Progenitor cell of endocrine pancreas (in vitro differentiated cells): ENCODE measurements around the gene CIBAR2. TPM values are rescaled to one million over a fixed set of nuclear protein-coding genes. Genes with fewer than 3 reads are reported as not detected.

ENCODE experiments used
- DNase-seq: peaks from one replicate; pipeline ENCODE4 v3.0.0; 2021; ENCODE audit warnings: low spot score; ENCODE audit not compliant: unreplicated experiment
- H3K27ac Mint-ChIP-seq: 2 replicates; pipeline ENCODE4 v1.8.0; 2021; ENCODE audit warnings: mild to moderate bottlenecking, moderate library complexity, mixed read lengths
- H3K27me3 Mint-ChIP-seq: 2 replicates; pipeline ENCODE4 v1.8.0; 2021; ENCODE audit warnings: mixed read lengths
- H3K36me3 Mint-ChIP-seq: 2 replicates; pipeline ENCODE4 v1.8.0; 2022; ENCODE audit warnings: mixed read lengths; ENCODE audit not compliant: insufficient read depth
- H3K4me1 Mint-ChIP-seq: 2 replicates; pipeline ENCODE4 v1.8.0; 2021; ENCODE audit warnings: low read depth, mixed read lengths
- H3K4me3 Mint-ChIP-seq: 2 replicates; pipeline ENCODE4 v1.8.0; 2021; ENCODE audit warnings: low read depth, mild to moderate bottlenecking, moderate library complexity, mixed read lengths
- H3K9me3 Mint-ChIP-seq: 2 replicates; pipeline ENCODE4 v1.8.0; 2021; ENCODE audit warnings: low read depth, mixed read lengths
- CTCF ChIP-seq: fragments of 200-600 bp; sonication (generic); IDR thresholded peaks from one replicate; pipeline ENCODE4 v1.5.0; 2021; ENCODE audit warnings: antibody characterized with exemption, mild to moderate bottlenecking; ENCODE audit not compliant: unreplicated experiment
- total RNA-seq: library from RNA; stranded (reverse); gene quantifications from 2 replicates; pipeline ENCODE4 v1.2.1, GENCODE V29; 2021

Gene CIBAR2
- total RNA-seq, 1 donor from 2014 or later = 0.43 TPM

- no peaks in the 10 kb centered on the region for H3K36me3 Mint-ChIP-seq
- no peak for DNase-seq
- peak overlapping the region; percentile 77 for H3K27ac Mint-ChIP-seq
- H3K4me3 Mint-ChIP-seq = no peak overlapping the region
- H3K4me1 Mint-ChIP-seq = no peaks in the 10 kb centered on the region
- H3K27me3 Mint-ChIP-seq = peaks cover 22% of the 10 kb centered on the region
- TF ChIP-seq CTCF = no peak
- no peaks in the 10 kb centered on the region for H3K9me3 Mint-ChIP-seq
Observed at GRCh38 chr16:85146922-85147651, 34.8 kb upstream of the CIBAR2 start.

- peaks cover 3% of the 10 kb centered on the region for H3K4me1 Mint-ChIP-seq
- H3K36me3 Mint-ChIP-seq = no peaks in the 10 kb centered on the region
- peak overlapping the region; percentile 77 for H3K27ac Mint-ChIP-seq
- no peak for TF ChIP-seq CTCF
- DNase-seq = no peak
- no peak overlapping the region for H3K4me3 Mint-ChIP-seq
- H3K27me3 Mint-ChIP-seq = peaks cover 22% of the 10 kb centered on the region
- no peaks in the 10 kb centered on the region for H3K9me3 Mint-ChIP-seq
Observed at GRCh38 chr16:85146532-85146797, 34.2 kb upstream of the CIBAR2 start.

- DNase-seq = no peak
- Mint-ChIP-seq H3K4me3 (no peak overlapping the region), H3K27ac (no peak overlapping the region), H3K4me1 (peaks cover 3% of the 10 kb centered on the region), H3K36me3 (no peaks in the 10 kb centered on the region), H3K9me3 (no peaks in the 10 kb centered on the region), H3K27me3 (peaks cover 17% of the 10 kb centered on the region)
- no peak for TF ChIP-seq CTCF
Observed at GRCh38 chr16:85145734-85146531, 33.7 kb upstream of the CIBAR2 start.

GRCh38 chr16:85145188-85145587 is 32.9 kb upstream of the CIBAR2 start:
- H3K4me1 Mint-ChIP-seq = peaks cover 3% of the 10 kb centered on the region
- DNase-seq = no peak
- H3K9me3 Mint-ChIP-seq = no peaks in the 10 kb centered on the region
- no peak for TF ChIP-seq CTCF
- H3K36me3 Mint-ChIP-seq = no peaks in the 10 kb centered on the region
- no peak overlapping the region for H3K4me3 Mint-ChIP-seq
- peaks cover 12% of the 10 kb centered on the region for H3K27me3 Mint-ChIP-seq
- no peak overlapping the region for H3K27ac Mint-ChIP-seq

GRCh38 chr16:85144026-85144915 is 32.0 kb upstream of the CIBAR2 start:
- Mint-ChIP-seq H3K27me3 (peaks cover 19% of the 10 kb centered on the region), H3K9me3 (no peaks in the 10 kb centered on the region), H3K4me1 (peaks cover 3% of the 10 kb centered on the region), H3K36me3 (no peaks in the 10 kb centered on the region), H3K27ac (no peak overlapping the region), H3K4me3 (no peak overlapping the region)
- TF ChIP-seq CTCF = no peak
- no peak for DNase-seq
